ENCODE data around the gene SRRM5. TPM values are rescaled to one million over a fixed set of nuclear protein-coding genes. Genes with fewer than 3 reads are reported as not detected.
"Not testable (repeated sequence)": the region's sequence is repeated elsewhere in the genome, so short reads cannot be mapped to it uniquely, and the experiment has no call there.

The SRRM5 gene
- total RNA-seq, 1 donor from 2014 or later: 0.98 TPM

DNA sequence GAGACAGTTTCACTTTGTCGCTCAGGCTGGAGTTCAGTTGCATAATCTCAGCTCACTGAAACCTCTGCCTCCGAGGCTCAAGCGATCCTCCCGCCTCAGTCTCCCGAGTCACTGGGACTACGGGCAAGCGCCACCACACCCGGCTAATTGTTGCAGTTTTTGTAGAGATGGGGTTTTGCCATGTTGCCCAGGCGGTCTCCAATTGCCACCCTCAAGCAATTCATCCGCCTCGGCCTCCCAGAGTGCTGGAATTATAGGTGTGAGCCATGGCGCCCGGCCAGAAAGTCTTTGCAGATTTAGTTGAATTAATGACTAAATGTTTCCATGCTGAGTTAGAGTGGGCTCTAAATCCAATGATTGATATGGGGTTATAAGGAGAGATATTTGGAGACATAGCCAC lies 32.3 kb downstream of the SRRM5 start:
- H3K27ac ChIP-seq: no peak overlapping the region
- peaks cover 3% of the 10 kb centered on the region for H3K27me3 ChIP-seq
- peaks cover 8% of the 10 kb centered on the region for H3K4me1 ChIP-seq
- intact Hi-C loops (cut with DNase I): no loop called here
- no peak for DNase-seq (ENCODE audit: extremely low spot score in 2 of 2)
- peaks cover 0 to 5% of the 10 kb centered on the region in 2 donors for H3K36me3 ChIP-seq
- no peak overlapping the region for H3K4me3 ChIP-seq
- H3K9me3 ChIP-seq: no peaks in the 10 kb centered on the region
- TF ChIP-seq POLR2AphosphoS5 (IDR thresholded peaks at IDR 0.05; ENCODE audit: insufficient read depth in 1 of 2, low read depth in 1 of 2): no peak
- TF ChIP-seq POLR2A (IDR thresholded peaks at IDR 0.05): no peak
- TF ChIP-seq, protein P1, sequence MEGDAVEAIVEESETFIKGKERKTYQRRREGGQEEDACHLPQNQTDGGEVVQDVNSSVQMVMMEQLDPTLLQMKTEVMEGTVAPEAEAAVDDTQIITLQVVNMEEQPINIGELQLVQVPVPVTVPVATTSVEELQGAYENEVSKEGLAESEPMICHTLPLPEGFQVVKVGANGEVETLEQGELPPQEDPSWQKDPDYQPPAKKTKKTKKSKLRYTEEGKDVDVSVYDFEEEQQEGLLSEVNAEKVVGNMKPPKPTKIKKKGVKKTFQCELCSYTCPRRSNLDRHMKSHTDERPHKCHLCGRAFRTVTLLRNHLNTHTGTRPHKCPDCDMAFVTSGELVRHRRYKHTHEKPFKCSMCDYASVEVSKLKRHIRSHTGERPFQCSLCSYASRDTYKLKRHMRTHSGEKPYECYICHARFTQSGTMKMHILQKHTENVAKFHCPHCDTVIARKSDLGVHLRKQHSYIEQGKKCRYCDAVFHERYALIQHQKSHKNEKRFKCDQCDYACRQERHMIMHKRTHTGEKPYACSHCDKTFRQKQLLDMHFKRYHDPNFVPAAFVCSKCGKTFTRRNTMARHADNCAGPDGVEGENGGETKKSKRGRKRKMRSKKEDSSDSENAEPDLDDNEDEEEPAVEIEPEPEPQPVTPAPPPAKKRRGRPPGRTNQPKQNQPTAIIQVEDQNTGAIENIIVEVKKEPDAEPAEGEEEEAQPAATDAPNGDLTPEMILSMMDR (IDR thresholded peaks at IDR 0.05): no peak

DNA sequence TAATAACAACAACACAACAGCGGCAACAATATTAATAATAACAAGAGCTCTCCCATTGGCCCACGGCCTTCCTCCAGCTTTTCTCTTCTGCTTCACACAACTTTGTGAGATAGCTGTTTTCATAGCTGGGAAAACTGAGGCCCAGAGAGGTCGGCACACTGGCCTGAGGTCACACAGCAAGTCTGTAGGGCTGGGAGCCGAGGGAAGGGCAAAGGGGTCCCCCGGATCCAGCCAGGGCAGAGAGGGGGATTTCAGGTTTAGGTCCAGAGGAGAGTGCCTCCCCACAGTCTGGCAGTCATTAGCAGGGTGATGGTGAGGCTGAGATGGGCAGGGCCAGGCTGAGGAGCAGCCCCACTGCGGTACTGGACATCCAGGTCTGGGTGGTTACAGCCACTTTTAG lies 36.7 kb downstream of the SRRM5 start:
- H3K27me3 ChIP-seq: no peaks in the 10 kb centered on the region
- intact Hi-C loops (cut with DNase I): no loop called here
- H3K9me3 ChIP-seq: no peaks in the 10 kb centered on the region
- H3K27ac ChIP-seq: no peak overlapping the region
- H3K4me3 ChIP-seq: no peak overlapping the region
- no peaks in the 10 kb centered on the region for H3K4me1 ChIP-seq
- DNase-seq (ENCODE audit: extremely low spot score in 2 of 2): no peak
- H3K36me3 ChIP-seq: peaks cover 0 to 12% of the 10 kb centered on the region in 2 donors
- TF ChIP-seq, protein P1 (IDR thresholded peaks at IDR 0.05): no peak
- TF ChIP-seq POLR2A (IDR thresholded peaks at IDR 0.05) (no peak), POLR2AphosphoS5 (IDR thresholded peaks at IDR 0.05; ENCODE audit: insufficient read depth in 1 of 2, low read depth in 1 of 2) (no peak)

DNA sequence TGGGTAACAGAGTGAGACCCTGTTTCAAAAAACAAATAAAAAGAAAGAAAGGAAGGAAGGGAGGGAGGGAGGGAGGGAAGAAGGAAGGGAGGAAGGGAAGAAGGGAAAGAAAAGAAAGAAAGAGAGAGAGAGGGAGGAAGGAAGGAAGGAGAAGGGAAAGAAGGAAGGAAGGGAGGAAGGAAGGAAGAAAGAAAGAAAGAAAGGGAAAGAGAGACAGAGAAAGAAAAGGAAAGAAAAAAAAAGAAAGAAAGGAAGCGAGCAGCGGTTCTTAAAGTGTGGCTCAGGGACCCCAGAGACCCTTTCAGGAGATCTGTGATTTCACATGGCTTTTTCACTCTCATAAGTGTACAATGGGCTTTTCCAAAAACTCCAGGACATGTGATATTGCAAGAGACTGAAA lies 37.6 kb downstream of the SRRM5 start:
- DNase-seq (ENCODE audit: extremely low spot score in 2 of 2): no peak
- Histone ChIP-seq H3K27me3 (no peaks in the 10 kb centered on the region), H3K9me3 (no peaks in the 10 kb centered on the region), H3K4me1 (no peaks in the 10 kb centered on the region), H3K36me3 (peaks cover 0 to 17% of the 10 kb centered on the region in 2 donors), H3K4me3 (no peak overlapping the region), H3K27ac (no peak overlapping the region)
- TF ChIP-seq, protein P1 (IDR thresholded peaks at IDR 0.05): no peak
- no peak for TF ChIP-seq POLR2A (IDR thresholded peaks at IDR 0.05)
- no peak for TF ChIP-seq POLR2AphosphoS5 (IDR thresholded peaks at IDR 0.05; ENCODE audit: insufficient read depth in 1 of 2, low read depth in 1 of 2)
- intact Hi-C loops (cut with DNase I): no loop called here

DNA sequence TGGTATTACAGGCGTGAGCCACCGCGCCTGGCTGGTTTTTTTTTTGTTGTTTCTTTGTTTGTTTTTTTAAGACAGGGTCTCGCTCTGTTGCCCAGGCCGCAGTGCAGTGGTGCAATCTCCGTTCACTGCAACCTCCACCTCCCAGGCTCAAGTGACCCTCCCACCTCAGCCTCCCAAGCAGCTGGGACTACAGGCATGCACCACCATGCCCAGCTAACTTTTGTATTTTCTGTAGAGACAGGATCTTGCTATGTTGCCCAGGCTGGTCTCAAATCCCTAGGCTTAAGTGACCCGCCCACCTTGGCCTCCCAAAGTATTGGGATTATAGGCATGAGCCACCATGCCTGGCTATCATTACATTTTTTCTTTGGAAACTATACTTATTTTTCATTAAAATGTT lies 38.4 kb downstream of the SRRM5 start:
- H3K36me3 ChIP-seq: peaks cover 0 to 23% of the 10 kb centered on the region in 2 donors

DNA sequence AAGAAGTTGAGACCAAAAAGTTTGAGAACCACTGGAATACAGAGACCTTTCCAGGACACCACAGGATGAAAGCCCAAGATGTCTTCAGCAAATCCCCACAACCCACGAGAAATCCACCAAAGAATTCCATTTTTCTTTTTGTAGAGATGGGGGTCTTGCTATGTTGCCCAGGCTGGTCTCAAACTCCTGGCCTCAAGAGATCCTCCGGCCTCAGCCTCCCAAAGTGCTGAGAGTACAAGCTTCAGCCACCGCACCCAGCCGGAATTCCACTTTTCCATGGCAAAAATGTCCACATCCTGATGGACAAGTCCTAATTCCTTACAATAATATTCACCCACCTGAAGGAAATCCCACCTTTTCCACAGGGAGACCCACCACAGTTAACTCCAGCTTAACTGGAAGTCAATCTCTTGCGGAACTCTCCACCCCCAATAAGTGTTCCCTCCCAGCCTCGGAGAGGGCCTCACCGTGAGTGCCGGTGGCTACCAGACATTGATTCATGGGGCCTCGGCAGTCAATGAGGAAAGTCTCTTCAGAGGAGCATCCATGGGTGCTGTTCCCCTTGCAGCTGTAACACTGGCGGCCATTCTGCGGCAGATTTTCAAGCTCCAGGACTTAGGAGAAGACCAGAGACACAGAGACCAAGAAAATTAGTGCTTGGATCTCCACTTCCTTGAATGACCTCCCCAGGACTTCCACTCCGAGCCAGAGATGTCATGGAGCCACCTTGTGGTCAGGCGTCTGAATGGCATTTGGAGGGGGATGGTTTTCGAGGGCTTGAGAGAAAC lies 40.1 kb downstream of the SRRM5 start:
- no peak for DNase-seq (ENCODE audit: extremely low spot score in 2 of 2)

More for the DNA sequence above, 38.4 kb downstream of the SRRM5 start:
- not testable (repeated sequence) for H3K9me3 ChIP-seq; DNase-seq (ENCODE audit: extremely low spot score in 2 of 2); H3K4me3 ChIP-seq; H3K27me3 ChIP-seq; H3K27ac ChIP-seq; H3K4me1 ChIP-seq
- intact Hi-C loops (cut with DNase I): loop anchor here (10.0 kb wide), 1 partner anchor 85 kb away; no protein-coding TSS in a partner anchor

More for the DNA sequence above, 40.1 kb downstream of the SRRM5 start:
- no peak for TF ChIP-seq POLR2A (IDR thresholded peaks at IDR 0.05)
- TF ChIP-seq, protein P1 (IDR thresholded peaks at IDR 0.05): peak; percentile 40 to 56 (median 53)
- Histone ChIP-seq H3K4me1 (no peaks in the 10 kb centered on the region), H3K4me3 (no peak overlapping the region), H3K36me3 (peaks cover 0 to 31% of the 10 kb centered on the region in 2 donors), H3K9me3 (no peaks in the 10 kb centered on the region), H3K27me3 (no peaks in the 10 kb centered on the region), H3K27ac (no peak overlapping the region)
- intact Hi-C loops (cut with DNase I): loop anchor here (10.0 kb wide), 1 partner anchor 87 kb away; no protein-coding TSS in a partner anchor

All from vagina (tissue), 2 donors.